HepG2 (cell line): ENCODE measurements around the gene SPAG8. TPM values are rescaled to one million over a fixed set of nuclear protein-coding genes. Genes with fewer than 3 reads are reported as not detected.

Source experiments
- ATF7-NPFF ChIP-seq: sonication (generic); formaldehyde crosslinking; IDR thresholded peaks from 2 replicates; pipeline ENCODE4 v1.8.1; 2023; ENCODE audit warnings: mild to moderate bottlenecking, low read depth, missing genetic modification reagents, moderate library complexity
- CC2D1A ChIP-seq: sonication (generic); formaldehyde crosslinking; IDR thresholded peaks from 2 replicates; pipeline ENCODE4 v1.8.1; 2023; ENCODE audit warnings: mild to moderate bottlenecking, missing genetic modification reagents
- CCDC6 ChIP-seq: sonication (generic); formaldehyde crosslinking; IDR thresholded peaks from 2 replicates; pipeline ENCODE4 v1.8.1; 2022; ENCODE audit warnings: mild to moderate bottlenecking, missing genetic modification reagents, moderate library complexity
- DNMT1 ChIP-seq: sonication (generic); formaldehyde crosslinking; IDR thresholded peaks from 2 replicates; pipeline ENCODE4 v1.5.1; 2020; ENCODE audit warnings: mild to moderate bottlenecking, missing genetic modification reagents
- HNRNPL ChIP-seq: fragments of 200-400 bp; formaldehyde crosslinking; IDR thresholded peaks from 2 replicates; pipeline ENCODE4 v1.6.1; 2017; ENCODE audit warnings: mild to moderate bottlenecking, low read depth, low read length
- KLF11 ChIP-seq: IDR thresholded peaks from 2 replicates; pipeline ENCODE4 v1.6.1; 2016; ENCODE audit warnings: missing compliant biosample characterization
- KMT2A ChIP-seq: sonication (generic); formaldehyde crosslinking; IDR thresholded peaks from 2 replicates; pipeline ENCODE4 v1.4.0; 2020; ENCODE audit warnings: missing genetic modification reagents
- MXD4 ChIP-seq: IDR thresholded peaks from 2 replicates; pipeline ENCODE4 v1.6.1; 2016; ENCODE audit warnings: mild to moderate bottlenecking, missing biosample characterization, missing genetic modification reagents
- PAF1 ChIP-seq: IDR thresholded peaks from 2 replicates; pipeline ENCODE4 v1.6.1; 2016; ENCODE audit warnings: missing genetic modification reagents, missing compliant biosample characterization
- POLR2AphosphoS2 ChIP-seq: IDR thresholded peaks from 2 replicates; pipeline ENCODE4 v1.6.1; 2011; ENCODE audit warnings: low read depth, low read length, improper control_type of control experiment
- RBFOX2 ChIP-seq: fragments of 200-400 bp; formaldehyde crosslinking; IDR thresholded peaks from 2 replicates; pipeline ENCODE4 v1.6.1; 2017; ENCODE audit warnings: low read depth, mild to moderate bottlenecking, low read length
- SOX13 ChIP-seq, 3 experiments: fragments of 450-650 bp in 1 of 3; sonication (generic) in 1 of 3; formaldehyde crosslinking in 1 of 3; IDR thresholded peaks in 2 of 3; conservative IDR thresholded peaks in 1 of 3; 2 replicates each; pipeline versions ENCODE4 v1.5.0 to v1.6.1; 2016 to 2020; ENCODE audit warnings: antibody characterized with exemption in 1 of 3, mild to moderate bottlenecking in 1 of 3, missing compliant biosample characterization in 1 of 3, missing genetic modification reagents in 1 of 3, moderate library complexity in 1 of 3
- ZBTB38 ChIP-seq: sonication (generic); formaldehyde crosslinking; IDR thresholded peaks from 2 replicates; pipeline ENCODE4 v1.5.1; 2020; ENCODE audit warnings: mild to moderate bottlenecking, missing genetic modification reagents
- ZNF646 ChIP-seq: sonication (generic); formaldehyde crosslinking; IDR thresholded peaks from 2 replicates; pipeline ENCODE4 v1.9.0; 2021; ENCODE audit warnings: mild to moderate bottlenecking, missing genetic modification reagents
- ZNF891 ChIP-seq: sonication (generic); formaldehyde crosslinking; IDR thresholded peaks from 2 replicates; pipeline ENCODE4 v1.5.0; 2020; ENCODE audit warnings: mild to moderate bottlenecking, missing genetic modification reagents
- ZSCAN21 ChIP-seq: sonication (generic); formaldehyde crosslinking; IDR thresholded peaks from 2 replicates; pipeline ENCODE4 v1.8.0; 2022; ENCODE audit warnings: mild to moderate bottlenecking, missing genetic modification reagents, moderate library complexity, borderline replicate concordance
- polyA plus RNA-seq, 8 experiments: library from polyadenylated mRNA; depleted of rRNA in 3 of 8; stranded (reverse) in 7 of 8; unstranded in 1 of 8; fragments of >200 nt; fragmentation: Illumina TruSeq in 4 of 8; extraction: Trizol in 4 of 8; gene quantifications; 2 replicates each; pipeline versions ENCODE4 v1.2.1 to v1.2.3, GENCODE V29; 2011 to 2016; ENCODE audit warnings: low read depth in 4 of 8, missing spikeins in 1 of 8, mixed read lengths in 1 of 8; ENCODE audit not compliant: insufficient read depth in 1 of 8
- total RNA-seq, 5 experiments: library from RNA; depleted of rRNA; stranded (reverse); fragments of >200 nt; fragmentation: Illumina TruSeq; extraction: Trizol; gene quantifications; 2 replicates each; pipeline ENCODE4 v1.2.3, GENCODE V29; 2016; ENCODE audit warnings: low read depth in 1 of 5
- TF ChIP-seq, protein P1 (sequence below): sonication (generic); formaldehyde crosslinking; IDR thresholded peaks from 2 replicates; pipeline ENCODE4 v1.4.0; 2020; ENCODE audit warnings: missing genetic modification reagents

SPAG8 gene
- total and polyA plus RNA-seq, 2 of the 13 experiments (the other 11 are each of a cell fraction or from before 2014, with no cell fraction given), result 0.18 to 0.27 TPM

- no peak for TF ChIP-seq DNMT1 (CRISPR knock-in tag)
- TF ChIP-seq PAF1 (CRISPR knock-in tag), result no peak
- no peak for TF ChIP-seq MXD4 (CRISPR knock-in tag)
- TF ChIP-seq CCDC6, result no peak
- no peak for TF ChIP-seq POLR2AphosphoS2
- TF ChIP-seq KLF11, result no peak
- no peak for TF ChIP-seq ZNF646 (CRISPR knock-in tag)
- TF ChIP-seq CC2D1A (CRISPR knock-in tag), result no peak
- no peak for TF ChIP-seq SOX13 (IDR thresholded peaks at IDR 0.05)
- TF ChIP-seq SOX13 (CRISPR knock-in tag; conservative IDR thresholded peaks at IDR 0.05 in 1 of 2, IDR thresholded peaks at IDR 0.05 in 1 of 2), result no peak
- no peak for TF ChIP-seq KMT2A (CRISPR knock-in tag)
- TF ChIP-seq, protein P1, sequence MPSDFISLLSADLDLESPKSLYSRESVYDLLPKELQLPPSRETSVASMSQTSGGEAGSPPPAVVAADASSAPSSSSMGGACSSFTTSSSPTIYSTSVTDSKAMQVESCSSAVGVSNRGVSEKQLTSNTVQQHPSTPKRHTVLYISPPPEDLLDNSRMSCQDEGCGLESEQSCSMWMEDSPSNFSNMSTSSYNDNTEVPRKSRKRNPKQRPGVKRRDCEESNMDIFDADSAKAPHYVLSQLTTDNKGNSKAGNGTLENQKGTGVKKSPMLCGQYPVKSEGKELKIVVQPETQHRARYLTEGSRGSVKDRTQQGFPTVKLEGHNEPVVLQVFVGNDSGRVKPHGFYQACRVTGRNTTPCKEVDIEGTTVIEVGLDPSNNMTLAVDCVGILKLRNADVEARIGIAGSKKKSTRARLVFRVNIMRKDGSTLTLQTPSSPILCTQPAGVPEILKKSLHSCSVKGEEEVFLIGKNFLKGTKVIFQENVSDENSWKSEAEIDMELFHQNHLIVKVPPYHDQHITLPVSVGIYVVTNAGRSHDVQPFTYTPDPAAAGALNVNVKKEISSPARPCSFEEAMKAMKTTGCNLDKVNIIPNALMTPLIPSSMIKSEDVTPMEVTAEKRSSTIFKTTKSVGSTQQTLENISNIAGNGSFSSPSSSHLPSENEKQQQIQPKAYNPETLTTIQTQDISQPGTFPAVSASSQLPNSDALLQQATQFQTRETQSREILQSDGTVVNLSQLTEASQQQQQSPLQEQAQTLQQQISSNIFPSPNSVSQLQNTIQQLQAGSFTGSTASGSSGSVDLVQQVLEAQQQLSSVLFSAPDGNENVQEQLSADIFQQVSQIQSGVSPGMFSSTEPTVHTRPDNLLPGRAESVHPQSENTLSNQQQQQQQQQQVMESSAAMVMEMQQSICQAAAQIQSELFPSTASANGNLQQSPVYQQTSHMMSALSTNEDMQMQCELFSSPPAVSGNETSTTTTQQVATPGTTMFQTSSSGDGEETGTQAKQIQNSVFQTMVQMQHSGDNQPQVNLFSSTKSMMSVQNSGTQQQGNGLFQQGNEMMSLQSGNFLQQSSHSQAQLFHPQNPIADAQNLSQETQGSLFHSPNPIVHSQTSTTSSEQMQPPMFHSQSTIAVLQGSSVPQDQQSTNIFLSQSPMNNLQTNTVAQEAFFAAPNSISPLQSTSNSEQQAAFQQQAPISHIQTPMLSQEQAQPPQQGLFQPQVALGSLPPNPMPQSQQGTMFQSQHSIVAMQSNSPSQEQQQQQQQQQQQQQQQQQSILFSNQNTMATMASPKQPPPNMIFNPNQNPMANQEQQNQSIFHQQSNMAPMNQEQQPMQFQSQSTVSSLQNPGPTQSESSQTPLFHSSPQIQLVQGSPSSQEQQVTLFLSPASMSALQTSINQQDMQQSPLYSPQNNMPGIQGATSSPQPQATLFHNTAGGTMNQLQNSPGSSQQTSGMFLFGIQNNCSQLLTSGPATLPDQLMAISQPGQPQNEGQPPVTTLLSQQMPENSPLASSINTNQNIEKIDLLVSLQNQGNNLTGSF, result no peak
- TF ChIP-seq ZSCAN21, result no peak
- no peak for TF ChIP-seq RBFOX2
- no peak for TF ChIP-seq HNRNPL
- no peak for TF ChIP-seq ZNF891
- no peak for TF ChIP-seq ZBTB38
- TF ChIP-seq ATF7-NPFF (CRISPR knock-in tag), result no peak
Measured at GRCh38 chr9:35834260-35835215, 22.5 kb upstream of the SPAG8 start (continued).
